ENCODE data around the gene NDUFC1. TPM values are rescaled to one million over a fixed set of nuclear protein-coding genes. Genes with fewer than 3 reads are reported as not detected.

The NDUFC1 gene
- 28.1 and 47.6 TPM in 2 replicates for total RNA-seq

GRCh38 chr4:139301821-139302611, at the start of gene NDUFC1:
Gene NDUFC1 (minus strand): TSS chr4:139302477. CDS start chr4:139295798, 6,679 bp downstream.

GRCh38 chr4:139301113-139301820, 1.0 kb downstream of the NDUFC1 start, which contains the start of gene NAA15:
Gene NAA15 (plus strand): TSS chr4:139301505. CDS start chr4:139301778, 273 bp downstream.

GRCh38 chr4:139279760-139280620, 22.3 kb downstream of the NDUFC1 start, which contains the start of gene MGARP:
Gene MGARP (minus strand): TSS chr4:139280225. CDS start chr4:139280158, 67 bp downstream.

Other genes with a start within 250 kb of the NDUFC1 start
- 23.4 and 25.2 TPM in 2 replicates for gene ELF2, start 125.3 kb downstream of the NDUFC1 start, total RNA-seq
- gene MGARP, start 22.3 kb downstream of the NDUFC1 start, total RNA-seq: 7.2 and 7.6 TPM in 2 replicates
- 14.3 and 20.5 TPM in 2 replicates for gene NAA15, start 972 bp downstream of the NDUFC1 start, total RNA-seq
- gene RAB33B, start 151.6 kb upstream of the NDUFC1 start, total RNA-seq: 8.6 and 8.9 TPM in 2 replicates

Measured in cardiac ventricle fibroblast (primary cell).